WERI-Rb-1 (cell line): Measurements from ENCODE around the gene CREG1.
"Not testable (repeated sequence)": the region's sequence is repeated elsewhere in the genome, so short reads cannot be mapped to it uniquely, and the experiment has no call there.

Experiments
- DNase-seq: peaks from one replicate; pipeline ENCODE4 v3.0.0-alpha.2; 2020
- H3K27ac ChIP-seq: fragments of 250-450 bp; sonication (Bioruptor Pico); 2 replicates; pipeline ENCODE4 v1.5.1; 2020; ENCODE audit warnings: mild to moderate bottlenecking, moderate library complexity
- H3K27me3 ChIP-seq: fragments of 250-450 bp; sonication (Bioruptor Pico); 2 replicates; pipeline ENCODE4 v1.5.1; 2021; ENCODE audit warnings: mild to moderate bottlenecking, low read depth, moderate library complexity; ENCODE audit not compliant: insufficient read depth, severe bottlenecking
- H3K36me3 ChIP-seq: fragments of 250-450 bp; sonication (Bioruptor Pico); 2 replicates; pipeline ENCODE4 v1.5.1; 2020; ENCODE audit warnings: mild to moderate bottlenecking, moderate library complexity
- H3K4me3 ChIP-seq: 2 replicates; pipeline ENCODE4 v1.5.1; 2011; ENCODE audit warnings: low read depth, mild to moderate bottlenecking, control low read depth, low read length
- H3K9me3 ChIP-seq: fragments of 250-450 bp; sonication (Bioruptor Pico); 2 replicates; pipeline ENCODE4 v1.5.1; 2021; ENCODE audit warnings: mild to moderate bottlenecking, moderate library complexity; ENCODE audit not compliant: severe bottlenecking
- CTCF ChIP-seq: IDR thresholded peaks from 2 replicates; pipeline ENCODE4 v1.5.1; 2011; ENCODE audit warnings: low read depth, mild to moderate bottlenecking, control low read depth, inconsistent platforms, low read length

CREG1 gene

GRCh38 chr1:167561753-167562152 is 8.2 kb upstream of the CREG1 start:
- no peak for DNase-seq
- Histone ChIP-seq H3K4me3 (no peak overlapping the region), H3K27ac (no peak overlapping the region), H3K36me3 (no peaks in the 10 kb centered on the region), H3K27me3 (no peaks in the 10 kb centered on the region), H3K9me3 (no peaks in the 10 kb centered on the region)
- no peak for TF ChIP-seq CTCF

- H3K36me3 ChIP-seq, result no peaks in the 10 kb centered on the region
- peak; percentile 54 for DNase-seq
- H3K9me3 ChIP-seq, result no peaks in the 10 kb centered on the region
- TF ChIP-seq CTCF, result peak; percentile 53
- H3K4me3 ChIP-seq, result no peak overlapping the region
- no peak overlapping the region for H3K27ac ChIP-seq
- H3K27me3 ChIP-seq, result no peaks in the 10 kb centered on the region
Observed at GRCh38 chr1:167555971-167556714, 2.6 kb upstream of the CREG1 start.

DNA sequence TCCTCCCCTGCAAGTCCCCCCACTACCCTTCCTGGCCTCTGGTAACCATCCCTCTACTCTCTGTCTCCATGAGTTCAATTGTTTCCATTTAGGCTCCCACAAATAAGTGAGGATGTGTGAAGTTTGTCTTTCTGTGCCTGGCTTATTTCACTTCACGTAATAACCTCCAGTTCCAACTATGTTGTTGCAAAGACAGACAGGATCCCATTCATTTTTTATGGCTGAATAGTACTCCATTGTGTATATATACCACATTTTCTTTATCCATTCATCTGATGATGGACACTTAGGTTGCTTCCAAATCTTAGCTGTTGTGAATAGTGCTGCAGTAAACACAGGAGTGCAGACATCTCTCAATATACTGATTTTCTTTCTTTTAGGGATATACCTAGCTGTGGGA is 1.5 kb upstream of the CREG1 start:
- H3K27me3 ChIP-seq, H3K4me3 ChIP-seq, H3K27ac ChIP-seq, DNase-seq, H3K9me3 ChIP-seq, H3K36me3 ChIP-seq: not testable (repeated sequence)

DNA sequence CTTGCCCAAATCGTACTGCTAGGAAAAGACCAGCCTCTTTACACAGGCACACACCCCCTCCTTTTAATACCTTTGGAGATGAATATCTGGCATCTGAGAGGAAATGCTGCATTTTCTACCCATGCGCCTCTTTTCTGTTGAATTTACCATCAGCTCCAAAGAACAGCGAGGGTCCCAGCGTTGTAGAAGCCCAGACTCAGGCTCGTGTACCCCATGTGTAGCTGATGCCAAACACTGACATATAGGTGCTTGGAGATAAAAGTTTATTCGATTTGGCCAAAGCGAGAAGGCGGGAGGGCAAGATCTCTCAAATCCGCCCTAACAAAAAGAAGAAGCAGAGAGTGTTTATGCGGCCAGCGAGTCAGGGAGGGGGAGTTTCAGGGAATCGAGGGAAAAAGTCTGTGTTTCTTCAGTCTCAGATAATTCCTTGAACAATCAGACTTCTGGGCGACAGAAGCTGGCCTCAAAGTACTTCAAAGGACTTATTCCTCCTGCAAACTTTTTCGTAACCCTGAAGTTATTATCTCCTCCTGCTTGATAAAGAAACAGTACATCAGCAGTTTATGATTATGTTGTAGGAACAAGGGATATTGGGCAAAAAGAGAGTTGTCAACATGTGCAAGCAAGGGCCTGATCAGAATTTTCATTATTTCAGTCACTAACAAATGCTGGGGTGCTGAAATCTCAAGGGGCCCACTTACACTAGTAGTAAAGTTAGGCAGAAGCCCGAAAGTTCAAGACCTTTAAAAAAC is 642 bp upstream of the CREG1 start:
- no peak for DNase-seq
- Histone ChIP-seq H3K36me3 (no peaks in the 10 kb centered on the region), H3K27ac (no peak overlapping the region), H3K4me3 (peak overlapping the region; percentile 50), H3K27me3 (no peaks in the 10 kb centered on the region), H3K9me3 (no peaks in the 10 kb centered on the region)
- TF ChIP-seq CTCF, result no peak

GRCh38 chr1:167551362-167551761 is 2.2 kb downstream of the CREG1 start:
- Histone ChIP-seq H3K4me3 (no peak overlapping the region), H3K36me3 (no peaks in the 10 kb centered on the region), H3K27ac (no peak overlapping the region), H3K27me3 (no peaks in the 10 kb centered on the region), H3K9me3 (no peaks in the 10 kb centered on the region)
- DNase-seq, result no peak
- TF ChIP-seq CTCF, result no peak

DNA sequence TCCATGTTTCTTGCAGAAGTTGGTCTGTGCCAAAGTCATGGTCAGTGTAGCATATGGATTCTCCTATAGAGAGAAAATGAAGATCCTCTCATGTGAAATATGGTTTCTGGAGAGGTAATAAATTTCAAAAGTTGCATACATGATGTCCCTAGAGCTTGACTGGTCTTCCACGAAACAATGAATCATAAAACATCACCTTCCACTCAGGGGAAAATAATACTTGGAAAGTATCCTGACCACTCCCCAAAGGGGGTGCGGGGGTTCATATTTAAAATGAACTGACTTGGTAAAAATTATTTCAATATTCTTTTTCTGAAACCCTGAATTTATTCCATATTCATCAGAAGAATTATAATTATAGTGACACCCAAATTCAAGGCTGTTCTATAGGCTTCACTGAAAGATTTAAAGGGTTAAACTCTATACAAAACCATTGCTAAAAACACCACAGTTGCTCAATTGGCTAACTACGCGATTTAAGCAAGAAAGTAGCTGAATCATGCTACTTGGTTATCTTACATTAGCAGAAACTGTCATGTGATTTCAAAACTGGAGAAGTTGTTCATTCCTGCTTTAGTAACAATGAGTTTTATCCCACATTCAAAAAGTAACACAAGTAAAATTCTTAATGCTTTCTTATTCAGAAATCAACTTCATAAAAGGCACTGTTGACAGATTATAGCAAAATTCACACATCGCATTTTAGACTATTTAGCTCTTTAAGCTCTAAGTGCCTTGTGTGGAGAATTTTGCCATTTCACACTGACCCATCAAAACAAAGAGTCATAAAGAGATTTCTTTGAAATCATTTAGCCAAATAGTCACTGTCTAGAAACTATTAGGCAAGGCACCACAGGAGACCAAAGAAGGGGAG is 5.3 kb downstream of the CREG1 start:
- Histone ChIP-seq H3K4me3 (no peak overlapping the region), H3K27ac (no peak overlapping the region), H3K36me3 (no peaks in the 10 kb centered on the region), H3K9me3 (no peaks in the 10 kb centered on the region), H3K27me3 (no peaks in the 10 kb centered on the region)
- no peak for DNase-seq
- TF ChIP-seq CTCF, result no peak
